Measurements from ENCODE around the gene CD3G.

Gene CD3G

GRCh38 chr11:118314988-118315411 lies 29.1 kb upstream of the CD3G start:
- peak overlapping the region; percentile 96 for H3K27ac Mint-ChIP-seq
- peaks cover 73% of the 10 kb centered on the region for H3K4me1 Mint-ChIP-seq (ENCODE audit: low read depth)
- peaks cover 7% of the 10 kb centered on the region for H3K9me3 Mint-ChIP-seq
- H3K27me3 Mint-ChIP-seq (ENCODE audit: low read depth), result no peaks in the 10 kb centered on the region
- H3K36me3 Mint-ChIP-seq (ENCODE audit: low read depth), result peaks cover 46% of the 10 kb centered on the region
- peak overlapping the region; percentile 70 for H3K4me3 Mint-ChIP-seq

GRCh38 chr11:118318124-118318523 lies 26.0 kb upstream of the CD3G start:
- Mint-ChIP-seq H3K27ac (peak overlapping the region; percentile 4), H3K27me3 (ENCODE audit: low read depth) (no peaks in the 10 kb centered on the region), H3K4me3 (no peak overlapping the region), H3K36me3 (ENCODE audit: low read depth) (peaks cover 41% of the 10 kb centered on the region), H3K9me3 (peaks cover 3% of the 10 kb centered on the region), H3K4me1 (ENCODE audit: low read depth) (peaks cover 64% of the 10 kb centered on the region)

- Mint-ChIP-seq H3K9me3 (peaks cover 3% of the 10 kb centered on the region), H3K36me3 (ENCODE audit: low read depth) (peaks cover 42% of the 10 kb centered on the region), H3K4me3 (no peak overlapping the region), H3K4me1 (ENCODE audit: low read depth) (peaks cover 62% of the 10 kb centered on the region), H3K27me3 (ENCODE audit: low read depth) (no peaks in the 10 kb centered on the region), H3K27ac (peak overlapping the region; percentile 9)
Measured at GRCh38 chr11:118318581-118319336, 25.4 kb upstream of the CD3G start.

GRCh38 chr11:118319337-118319707 lies 24.8 kb upstream of the CD3G start:
- peaks cover 56% of the 10 kb centered on the region for H3K4me1 Mint-ChIP-seq (ENCODE audit: low read depth)
- peak overlapping the region; percentile 52 for H3K27ac Mint-ChIP-seq
- no peak overlapping the region for H3K4me3 Mint-ChIP-seq
- peaks cover 3% of the 10 kb centered on the region for H3K9me3 Mint-ChIP-seq
- H3K27me3 Mint-ChIP-seq (ENCODE audit: low read depth), result no peaks in the 10 kb centered on the region
- peaks cover 39% of the 10 kb centered on the region for H3K36me3 Mint-ChIP-seq (ENCODE audit: low read depth)

GRCh38 chr11:118320515-118320914 lies 23.6 kb upstream of the CD3G start:
- no peak overlapping the region for H3K4me3 Mint-ChIP-seq
- peaks cover 47% of the 10 kb centered on the region for H3K4me1 Mint-ChIP-seq (ENCODE audit: low read depth)
- H3K36me3 Mint-ChIP-seq (ENCODE audit: low read depth), result peaks cover 35% of the 10 kb centered on the region
- no peaks in the 10 kb centered on the region for H3K27me3 Mint-ChIP-seq (ENCODE audit: low read depth)
- no peak overlapping the region for H3K27ac Mint-ChIP-seq
- peaks cover 3% of the 10 kb centered on the region for H3K9me3 Mint-ChIP-seq

- Mint-ChIP-seq H3K9me3 (peaks cover 3% of the 10 kb centered on the region), H3K4me1 (ENCODE audit: low read depth) (peaks cover 38% of the 10 kb centered on the region), H3K36me3 (ENCODE audit: low read depth) (peaks cover 31% of the 10 kb centered on the region), H3K4me3 (no peak overlapping the region), H3K27ac (peak overlapping the region; percentile 29), H3K27me3 (ENCODE audit: low read depth) (no peaks in the 10 kb centered on the region)
Measured at GRCh38 chr11:118321386-118322082, 22.6 kb upstream of the CD3G start.

GRCh38 chr11:118322721-118323120 lies 21.4 kb upstream of the CD3G start:
- Mint-ChIP-seq H3K4me3 (no peak overlapping the region), H3K27ac (no peak overlapping the region), H3K27me3 (ENCODE audit: low read depth) (no peaks in the 10 kb centered on the region), H3K4me1 (ENCODE audit: low read depth) (peaks cover 30% of the 10 kb centered on the region), H3K36me3 (ENCODE audit: low read depth) (peaks cover 27% of the 10 kb centered on the region), H3K9me3 (no peaks in the 10 kb centered on the region)

- Mint-ChIP-seq H3K27me3 (ENCODE audit: low read depth) (no peaks in the 10 kb centered on the region), H3K4me3 (no peak overlapping the region), H3K36me3 (ENCODE audit: low read depth) (peaks cover 18% of the 10 kb centered on the region), H3K27ac (no peak overlapping the region), H3K4me1 (ENCODE audit: low read depth) (peaks cover 11% of the 10 kb centered on the region), H3K9me3 (no peaks in the 10 kb centered on the region)
Measured at GRCh38 chr11:118325283-118325682, 18.9 kb upstream of the CD3G start.

GRCh38 chr11:118328745-118329144 lies 15.4 kb upstream of the CD3G start:
- H3K27ac Mint-ChIP-seq, result no peak overlapping the region
- H3K4me3 Mint-ChIP-seq, result no peak overlapping the region
- no peaks in the 10 kb centered on the region for H3K4me1 Mint-ChIP-seq (ENCODE audit: low read depth)
- no peaks in the 10 kb centered on the region for H3K9me3 Mint-ChIP-seq
- no peaks in the 10 kb centered on the region for H3K27me3 Mint-ChIP-seq (ENCODE audit: low read depth)
- H3K36me3 Mint-ChIP-seq (ENCODE audit: low read depth), result peaks cover 9% of the 10 kb centered on the region

- Mint-ChIP-seq H3K27ac (peak overlapping the region; percentile 71), H3K4me1 (ENCODE audit: low read depth) (peaks cover 30% of the 10 kb centered on the region), H3K9me3 (no peaks in the 10 kb centered on the region), H3K36me3 (ENCODE audit: low read depth) (peaks cover 21% of the 10 kb centered on the region), H3K27me3 (ENCODE audit: low read depth) (no peaks in the 10 kb centered on the region), H3K4me3 (peak overlapping the region; percentile 29)
Measured at GRCh38 chr11:118334745-118335144, 9.4 kb upstream of the CD3G start.

GRCh38 chr11:118338637-118339061 lies 5.5 kb upstream of the CD3G start:
- Mint-ChIP-seq H3K27ac (peak overlapping the region; percentile 99), H3K4me1 (ENCODE audit: low read depth) (peaks cover 54% of the 10 kb centered on the region), H3K4me3 (peak overlapping the region; percentile 95), H3K27me3 (ENCODE audit: low read depth) (no peaks in the 10 kb centered on the region), H3K9me3 (no peaks in the 10 kb centered on the region), H3K36me3 (ENCODE audit: low read depth) (peaks cover 45% of the 10 kb centered on the region)

- Mint-ChIP-seq H3K9me3 (no peaks in the 10 kb centered on the region), H3K27ac (peak overlapping the region; percentile 99), H3K4me1 (ENCODE audit: low read depth) (peaks cover 57% of the 10 kb centered on the region), H3K36me3 (ENCODE audit: low read depth) (peaks cover 45% of the 10 kb centered on the region), H3K27me3 (ENCODE audit: low read depth) (no peaks in the 10 kb centered on the region), H3K4me3 (peak overlapping the region; percentile 95)
Measured at GRCh38 chr11:118339281-118339961, 4.7 kb upstream of the CD3G start.

- no peaks in the 10 kb centered on the region for H3K27me3 Mint-ChIP-seq (ENCODE audit: low read depth)
- H3K36me3 Mint-ChIP-seq (ENCODE audit: low read depth), result peaks cover 53% of the 10 kb centered on the region
- H3K27ac Mint-ChIP-seq, result peak overlapping the region; percentile 99
- peaks cover 57% of the 10 kb centered on the region for H3K4me1 Mint-ChIP-seq (ENCODE audit: low read depth)
- H3K4me3 Mint-ChIP-seq, result peak overlapping the region; percentile 95
- no peaks in the 10 kb centered on the region for H3K9me3 Mint-ChIP-seq
Measured at GRCh38 chr11:118340449-118340848, 3.7 kb upstream of the CD3G start.

- Mint-ChIP-seq H3K9me3 (no peaks in the 10 kb centered on the region), H3K36me3 (ENCODE audit: low read depth) (peaks cover 57% of the 10 kb centered on the region), H3K27ac (peak overlapping the region; percentile 99)
Measured at GRCh38 chr11:118341261-118341660, 2.9 kb upstream of the CD3G start.

More at GRCh38 chr11:118341261-118341660, 2.9 kb upstream of the CD3G start:
- no peaks in the 10 kb centered on the region for H3K27me3 Mint-ChIP-seq (ENCODE audit: low read depth)
- H3K4me3 Mint-ChIP-seq, result peak overlapping the region; percentile 95
- H3K4me1 Mint-ChIP-seq (ENCODE audit: low read depth), result peaks cover 60% of the 10 kb centered on the region

All from T-helper 1 cell treated with Interleukin-12 subunit alpha and Interleukin-12 subunit beta and Interleukin-4 antibody, amounts not matched to agents 30 μg/mL and 1 μg/mL, for 36 hours (primary cell).